GM12872 (cell line): ENCODE results near the gene ST8SIA5.

Source experiments
- CTCF ChIP-seq: IDR thresholded peaks from 3 replicates; pipeline ENCODE4 v1.5.1; 2011; ENCODE audit warnings: low read depth, mild to moderate bottlenecking, low read length, moderate library complexity; ENCODE audit not compliant: insufficient read depth

ST8SIA5 gene

GRCh38 chr18:46728219-46728930 is 28.5 kb downstream of the ST8SIA5 start:
- TF ChIP-seq CTCF = no peak

GRCh38 chr18:46727177-46727576 is 29.7 kb downstream of the ST8SIA5 start:
- no peak for TF ChIP-seq CTCF

- TF ChIP-seq CTCF = no peak
Measured at GRCh38 chr18:46725310-46725709, 31.5 kb downstream of the ST8SIA5 start.

GRCh38 chr18:46723856-46724415 is 32.9 kb downstream of the ST8SIA5 start:
- no peak for TF ChIP-seq CTCF

GRCh38 chr18:46722051-46722450 is 34.8 kb downstream of the ST8SIA5 start:
- no peak for TF ChIP-seq CTCF

GRCh38 chr18:46721331-46721730 is 35.5 kb downstream of the ST8SIA5 start:
- TF ChIP-seq CTCF = no peak

- TF ChIP-seq CTCF = no peak
Measured at GRCh38 chr18:46720521-46720920, 36.3 kb downstream of the ST8SIA5 start.
